ENCODE measurements around the gene FOXQ1.

Gene FOXQ1

DNA sequence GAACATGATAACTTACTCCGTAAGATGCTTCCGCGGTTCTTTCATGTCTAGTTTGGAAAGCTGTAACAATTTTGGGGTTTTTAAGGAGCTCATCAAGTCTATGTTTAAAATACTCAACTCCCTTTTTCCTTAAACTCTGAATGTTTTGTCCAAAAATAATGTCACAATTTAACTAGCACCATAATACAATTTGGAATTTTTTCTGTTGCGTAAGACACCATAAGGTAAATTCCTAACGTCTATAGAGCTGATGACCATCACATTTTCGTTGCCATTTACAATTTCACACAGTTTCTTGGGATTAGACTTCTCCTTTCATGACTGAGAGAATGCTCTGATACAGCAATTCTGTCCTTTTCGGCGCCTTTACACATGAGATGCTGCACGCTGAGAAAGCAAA, 50.7 kb downstream of the FOXQ1 start:
- TF ChIP-seq, protein P1, sequence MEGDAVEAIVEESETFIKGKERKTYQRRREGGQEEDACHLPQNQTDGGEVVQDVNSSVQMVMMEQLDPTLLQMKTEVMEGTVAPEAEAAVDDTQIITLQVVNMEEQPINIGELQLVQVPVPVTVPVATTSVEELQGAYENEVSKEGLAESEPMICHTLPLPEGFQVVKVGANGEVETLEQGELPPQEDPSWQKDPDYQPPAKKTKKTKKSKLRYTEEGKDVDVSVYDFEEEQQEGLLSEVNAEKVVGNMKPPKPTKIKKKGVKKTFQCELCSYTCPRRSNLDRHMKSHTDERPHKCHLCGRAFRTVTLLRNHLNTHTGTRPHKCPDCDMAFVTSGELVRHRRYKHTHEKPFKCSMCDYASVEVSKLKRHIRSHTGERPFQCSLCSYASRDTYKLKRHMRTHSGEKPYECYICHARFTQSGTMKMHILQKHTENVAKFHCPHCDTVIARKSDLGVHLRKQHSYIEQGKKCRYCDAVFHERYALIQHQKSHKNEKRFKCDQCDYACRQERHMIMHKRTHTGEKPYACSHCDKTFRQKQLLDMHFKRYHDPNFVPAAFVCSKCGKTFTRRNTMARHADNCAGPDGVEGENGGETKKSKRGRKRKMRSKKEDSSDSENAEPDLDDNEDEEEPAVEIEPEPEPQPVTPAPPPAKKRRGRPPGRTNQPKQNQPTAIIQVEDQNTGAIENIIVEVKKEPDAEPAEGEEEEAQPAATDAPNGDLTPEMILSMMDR (IDR thresholded peaks at IDR 0.05; ENCODE audit: low read depth, low read length, missing control alignments), result no peak
- no peak for DNase-seq (ENCODE audit: extremely low read depth, low read depth)
- H3K4me3 ChIP-seq (replicated peaks; ENCODE audit: low read depth, low read length), result no peak overlapping the region

DNA sequence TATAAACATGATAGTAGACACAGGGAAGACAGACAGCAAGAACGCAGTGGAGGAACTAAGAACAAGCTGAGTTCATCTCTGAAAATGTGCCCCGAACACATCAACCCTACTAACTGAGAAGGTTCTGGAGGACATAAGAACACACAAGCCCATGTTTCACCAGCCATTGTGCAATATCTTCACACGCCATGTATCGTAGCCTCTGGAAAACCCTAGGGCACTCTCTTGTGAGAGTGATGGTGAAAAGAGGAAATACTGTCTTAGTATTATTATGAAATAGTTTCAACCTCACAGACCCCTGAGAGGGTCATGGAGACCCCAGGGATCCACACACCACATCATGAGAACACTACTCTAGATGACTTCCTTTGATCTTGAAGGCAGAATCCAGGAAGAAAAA, 51.4 kb downstream of the FOXQ1 start:
- TF ChIP-seq, protein P1 (IDR thresholded peaks at IDR 0.05; ENCODE audit: low read depth, low read length, missing control alignments), result no peak
- no peak for DNase-seq (ENCODE audit: extremely low read depth, low read depth)
- H3K4me3 ChIP-seq (replicated peaks; ENCODE audit: low read depth, low read length), result no peak overlapping the region

DNA sequence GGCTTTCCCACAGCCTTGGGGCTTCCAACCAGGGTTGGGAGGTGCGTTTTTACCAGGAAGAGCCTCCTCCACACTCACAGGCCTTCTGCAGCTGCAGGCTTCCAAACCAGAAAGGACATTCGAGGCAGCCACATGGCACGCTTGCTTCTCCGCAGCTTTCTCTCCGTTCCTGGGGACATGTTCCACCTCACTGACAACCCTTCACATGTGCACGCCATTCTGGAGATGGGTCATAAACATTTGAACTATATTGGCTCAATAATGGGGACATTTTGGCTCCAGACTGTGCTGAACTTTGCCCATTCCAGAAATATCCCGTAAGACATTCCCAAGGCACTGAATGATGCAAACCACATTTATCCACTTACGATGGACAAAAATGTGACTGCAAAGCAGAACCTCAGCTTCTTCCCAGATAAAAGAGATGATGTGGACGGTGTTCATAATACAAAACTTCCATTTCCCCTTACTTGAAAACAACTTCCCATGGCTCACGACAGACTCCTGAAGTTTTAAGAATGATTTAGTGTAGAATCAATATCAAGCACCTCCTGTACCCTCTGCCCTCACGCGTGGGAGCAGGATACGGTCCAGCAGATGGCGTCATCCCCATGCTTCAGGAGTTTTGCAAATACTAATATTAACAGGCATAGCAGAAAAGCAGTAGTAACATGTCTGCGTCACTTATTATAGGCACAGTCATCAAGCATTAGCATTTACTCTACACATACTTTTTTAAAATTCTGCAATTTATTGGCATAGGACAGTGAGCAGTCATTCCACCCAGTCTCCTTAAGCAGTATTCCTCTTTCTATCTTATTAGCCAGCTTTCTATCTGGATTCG, 52.1 kb downstream of the FOXQ1 start:
- no peak overlapping the region for H3K4me3 ChIP-seq (replicated peaks; ENCODE audit: low read depth, low read length)
- TF ChIP-seq, protein P1 (IDR thresholded peaks at IDR 0.05; ENCODE audit: low read depth, low read length, missing control alignments), result peak; percentile 36
- DNase-seq (ENCODE audit: extremely low read depth, low read depth), result peak; percentile 30

Measured in HFF-Myc (cell line).